Retinal pigment epithelial cell (primary cell): ENCODE data around the gene ZNF786.

ENCODE experiments used
- DNase-seq: peaks from one replicate; pipeline ENCODE4 v3.0.0-alpha.2; 2010; ENCODE audit warnings: low read depth
- H3K4me3 ChIP-seq: 2 replicates; pipeline ENCODE4 v1.5.1; 2011; ENCODE audit warnings: mild to moderate bottlenecking, low read length, control low read depth, moderate library complexity
- TF ChIP-seq, protein P1 (sequence below): conservative IDR thresholded peaks from 2 replicates; pipeline ENCODE4 v1.5.1; 2011; ENCODE audit warnings: low read depth, low read length, control low read depth, inconsistent platforms

ZNF786 gene

DNA sequence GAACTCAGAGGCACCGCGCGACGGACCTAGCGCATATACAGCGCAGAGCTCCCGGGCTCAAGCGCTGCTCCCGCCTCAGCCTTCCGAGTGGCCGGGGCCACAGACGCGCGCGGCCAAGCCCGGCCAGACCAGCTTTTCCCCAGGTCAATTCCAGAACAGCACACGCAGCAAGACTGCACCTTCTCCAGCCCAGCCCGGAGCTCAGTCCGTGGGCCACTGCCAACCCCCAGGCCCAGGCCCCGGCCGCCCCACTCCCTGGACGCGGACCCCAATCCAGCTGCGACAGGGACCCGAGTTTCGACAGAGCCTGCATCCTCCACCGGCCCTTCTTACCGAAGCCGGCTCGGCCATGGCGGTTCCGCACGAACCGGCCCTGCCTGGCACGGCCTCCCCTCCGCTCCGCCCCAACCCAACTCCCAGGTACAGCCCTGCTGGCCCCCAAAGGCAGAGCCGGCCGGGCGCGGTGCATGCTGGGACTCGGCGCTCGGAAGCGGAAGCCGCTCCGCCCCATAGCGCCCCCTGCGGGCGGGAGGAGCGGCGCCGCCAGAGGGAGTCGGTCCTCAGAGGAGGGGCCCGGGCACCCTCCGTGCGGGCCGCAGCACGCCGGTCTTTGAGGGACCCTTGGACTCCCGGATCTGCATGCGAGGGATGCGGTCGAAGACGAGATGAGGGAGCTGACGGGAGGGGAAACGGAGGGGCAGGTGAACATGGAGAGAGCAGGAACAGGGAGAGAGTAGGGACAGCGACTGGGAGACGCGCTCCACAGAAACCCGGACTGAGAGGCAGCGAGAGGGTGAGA is 35.5 kb upstream of the ZNF786 start, which contains the start of gene ZNF425:
ZNF425 (minus strand) TSS at position 462 of the 799 bp plus-strand sequence; CDS start at position 351, 111 bp downstream.
- peak within 1 kb of the TSS; percentile 91 for H3K4me3 ChIP-seq
- DNase-seq: peak; percentile 67
- TF ChIP-seq, protein P1, sequence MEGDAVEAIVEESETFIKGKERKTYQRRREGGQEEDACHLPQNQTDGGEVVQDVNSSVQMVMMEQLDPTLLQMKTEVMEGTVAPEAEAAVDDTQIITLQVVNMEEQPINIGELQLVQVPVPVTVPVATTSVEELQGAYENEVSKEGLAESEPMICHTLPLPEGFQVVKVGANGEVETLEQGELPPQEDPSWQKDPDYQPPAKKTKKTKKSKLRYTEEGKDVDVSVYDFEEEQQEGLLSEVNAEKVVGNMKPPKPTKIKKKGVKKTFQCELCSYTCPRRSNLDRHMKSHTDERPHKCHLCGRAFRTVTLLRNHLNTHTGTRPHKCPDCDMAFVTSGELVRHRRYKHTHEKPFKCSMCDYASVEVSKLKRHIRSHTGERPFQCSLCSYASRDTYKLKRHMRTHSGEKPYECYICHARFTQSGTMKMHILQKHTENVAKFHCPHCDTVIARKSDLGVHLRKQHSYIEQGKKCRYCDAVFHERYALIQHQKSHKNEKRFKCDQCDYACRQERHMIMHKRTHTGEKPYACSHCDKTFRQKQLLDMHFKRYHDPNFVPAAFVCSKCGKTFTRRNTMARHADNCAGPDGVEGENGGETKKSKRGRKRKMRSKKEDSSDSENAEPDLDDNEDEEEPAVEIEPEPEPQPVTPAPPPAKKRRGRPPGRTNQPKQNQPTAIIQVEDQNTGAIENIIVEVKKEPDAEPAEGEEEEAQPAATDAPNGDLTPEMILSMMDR: peak; percentile 84

DNA sequence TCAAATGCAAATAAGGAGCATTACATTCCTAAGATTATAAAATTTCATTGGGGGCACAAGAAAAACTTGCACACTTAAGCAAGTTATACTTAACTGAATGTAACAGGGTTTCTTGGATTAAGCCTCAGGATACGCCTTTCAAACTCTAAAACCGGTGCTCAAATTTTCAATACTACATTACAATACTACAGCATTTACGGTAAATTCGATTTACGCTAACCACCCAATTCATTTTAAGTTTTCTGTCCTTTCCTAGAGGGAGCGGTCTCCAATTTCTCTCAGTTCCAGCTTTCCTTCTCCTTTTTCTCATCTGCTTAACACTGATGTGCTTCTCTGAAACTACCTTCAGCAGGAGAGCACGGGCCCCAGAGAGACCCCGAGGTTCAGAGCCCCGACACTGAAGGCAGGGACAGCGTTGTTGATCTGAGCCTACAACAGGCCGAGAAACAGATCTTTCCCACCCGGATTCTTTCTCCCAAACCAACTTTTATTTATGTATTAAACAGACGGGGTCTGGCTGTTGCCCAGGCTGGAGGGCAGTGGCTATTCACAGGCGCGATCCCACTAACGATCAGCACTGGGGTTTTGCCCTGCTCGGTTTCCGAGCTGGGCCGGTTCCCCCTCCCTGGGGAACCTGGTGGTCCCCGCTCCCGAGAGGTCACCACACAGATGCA is 34.8 kb upstream of the ZNF786 start:
- no peak for DNase-seq
- peak overlapping the region; percentile 91 for H3K4me3 ChIP-seq
- TF ChIP-seq, protein P1: no peak

DNA sequence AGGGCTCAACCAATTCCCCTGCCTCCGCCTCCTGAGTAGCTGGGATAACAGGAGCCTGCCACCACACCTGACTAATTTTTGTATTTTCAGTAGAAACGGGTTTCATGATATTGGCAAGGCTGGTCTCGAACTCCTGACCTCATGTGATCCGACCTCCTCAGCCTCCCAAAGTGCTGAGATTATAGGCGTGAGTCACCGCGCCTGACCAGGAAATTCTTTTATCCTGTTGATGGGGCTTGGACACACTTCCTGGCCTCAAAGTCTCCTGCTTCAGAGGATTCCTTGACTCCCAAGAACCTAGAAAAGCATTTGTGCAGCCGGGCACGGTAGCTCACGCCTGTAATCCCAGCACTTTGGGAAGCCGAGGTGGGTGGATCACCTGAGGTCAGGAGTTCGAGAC is 19.5 kb upstream of the ZNF786 start:
- TF ChIP-seq, protein P1: no peak
- DNase-seq: no peak

DNA sequence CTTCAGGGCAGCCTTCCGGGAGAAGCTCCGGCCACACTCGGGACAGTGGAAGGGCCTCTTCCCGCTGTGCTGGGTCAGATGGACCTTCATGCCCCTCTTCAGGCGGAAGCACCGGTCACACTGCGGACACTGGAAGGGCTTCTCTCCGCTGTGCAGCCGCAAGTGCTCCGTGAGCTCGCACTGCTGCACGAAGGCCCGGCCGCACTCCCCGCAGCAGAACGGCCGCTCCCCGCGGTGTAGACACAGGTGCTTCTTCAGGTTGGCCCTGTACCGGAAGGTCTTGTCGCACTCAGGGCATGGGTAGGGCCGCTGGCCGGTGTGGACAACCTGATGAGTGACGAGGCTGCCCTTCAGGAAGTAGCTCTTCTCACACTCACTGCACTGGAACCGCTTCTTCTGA is 14.2 kb upstream of the ZNF786 start:
- H3K4me3 ChIP-seq: no peak overlapping the region
- no peak for DNase-seq
- TF ChIP-seq, protein P1: no peak

More for the DNA sequence above, 19.5 kb upstream of the ZNF786 start:
- no peak overlapping the region for H3K4me3 ChIP-seq

DNA sequence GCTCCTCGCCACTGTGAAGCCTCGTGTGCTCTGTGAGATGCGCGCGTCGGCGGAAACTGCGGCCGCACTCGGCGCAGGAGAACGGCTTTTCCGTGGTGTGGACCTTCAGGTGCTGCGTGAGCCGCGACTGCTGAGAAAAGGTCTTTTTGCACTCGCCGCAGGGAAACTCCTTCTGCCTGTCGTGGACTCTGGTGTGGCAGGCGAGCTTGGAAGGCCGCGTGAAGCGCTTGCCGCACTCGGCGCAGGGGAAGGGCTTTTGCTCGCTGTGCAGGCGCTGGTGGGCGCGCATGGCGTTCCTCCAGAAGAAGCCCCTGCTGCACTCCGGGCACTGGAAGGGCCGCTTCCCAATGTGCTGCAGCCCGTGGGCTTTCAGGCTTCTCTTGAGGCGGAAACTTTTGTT is 13.7 kb upstream of the ZNF786 start:
- TF ChIP-seq, protein P1: no peak
- DNase-seq: no peak
- H3K4me3 ChIP-seq: no peak overlapping the region

DNA sequence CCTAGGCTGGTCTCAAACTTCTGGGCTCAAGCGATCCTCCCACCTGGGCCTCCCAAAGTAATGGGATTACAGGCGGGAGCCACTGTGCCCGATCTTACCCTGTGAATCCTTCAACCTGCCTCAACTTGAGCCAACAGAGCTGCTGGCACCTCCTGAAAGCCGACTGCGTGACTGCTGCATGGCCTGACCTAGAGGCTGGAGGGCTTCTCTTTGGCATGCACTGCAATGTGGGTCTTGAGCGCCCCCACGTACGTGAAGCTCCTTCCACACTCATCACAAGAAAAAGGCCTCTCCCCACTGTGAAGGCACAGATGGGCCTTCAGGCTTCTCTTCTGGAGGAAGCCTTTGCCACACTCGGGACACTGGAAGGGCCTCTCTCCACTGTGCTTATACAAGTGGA is 12.9 kb upstream of the ZNF786 start:
- TF ChIP-seq, protein P1: no peak
- no peak overlapping the region for H3K4me3 ChIP-seq
- no peak for DNase-seq
